Measurements from ENCODE around the gene DMP1. TPM values are rescaled to one million over a fixed set of nuclear protein-coding genes. Genes with fewer than 3 reads are reported as not detected.

DMP1 gene
- total RNA-seq (ENCODE audit: low replicate concordance) = 0.12 TPM in 1 of 2 replicates, not detected in the other
- long read RNA-seq = 0 reads

GRCh38 chr4:87649980-87650379 is at the start of gene DMP1:
Gene DMP1 (plus strand): TSS chr4:87650280. CDS start chr4:87656493, 6,213 bp downstream.
- TF ChIP-seq CTCF (conservative IDR thresholded peaks at IDR 0.05) = no peak
- no peak within 1 kb of the TSS for H3K4me3 Mint-ChIP-seq
- no peaks in the 10 kb centered on the region for H3K27me3 Mint-ChIP-seq
- H3K36me3 Mint-ChIP-seq = no peaks in the 10 kb centered on the region
- peaks cover 11% of the 10 kb centered on the region for H3K4me1 Mint-ChIP-seq (ENCODE audit: unreplicated experiment)
- DNase-seq (ENCODE audit: extremely low spot score, unreplicated experiment) = no peak
- no peak within 1 kb of the TSS for H3K27ac Mint-ChIP-seq
- H3K9me3 Mint-ChIP-seq = no peaks in the 10 kb centered on the region

- H3K4me1 Mint-ChIP-seq (ENCODE audit: unreplicated experiment) = no peaks in the 10 kb centered on the region
- H3K9me3 Mint-ChIP-seq = peaks cover 5% of the 10 kb centered on the region
- H3K27ac Mint-ChIP-seq = no peak overlapping the region
- H3K4me3 Mint-ChIP-seq = no peak overlapping the region
- no peak for TF ChIP-seq CTCF (conservative IDR thresholded peaks at IDR 0.05)
- H3K27me3 Mint-ChIP-seq = no peaks in the 10 kb centered on the region
- DNase-seq (ENCODE audit: extremely low spot score, unreplicated experiment) = no peak
- no peaks in the 10 kb centered on the region for H3K36me3 Mint-ChIP-seq
Observed at GRCh38 chr4:87601361-87601760, 48.7 kb upstream of the DMP1 start.

- Mint-ChIP-seq H3K4me3 (no peak within 1 kb of the TSS), H3K27me3 (no peaks in the 10 kb centered on the region), H3K27ac (no peak within 1 kb of the TSS), H3K4me1 (ENCODE audit: unreplicated experiment) (no peaks in the 10 kb centered on the region), H3K9me3 (no peaks in the 10 kb centered on the region), H3K36me3 (no peaks in the 10 kb centered on the region)
- TF ChIP-seq CTCF (conservative IDR thresholded peaks at IDR 0.05) = no peak
- DNase-seq (ENCODE audit: extremely low spot score, unreplicated experiment) = no peak
Observed at GRCh38 chr4:87608229-87608628, 41.9 kb upstream of the DMP1 start, which contains the start of gene DSPP. Gene DSPP (plus strand): TSS chr4:87608529. CDS start chr4:87610909, 2,380 bp downstream.

GRCh38 chr4:87614292-87614890 is 35.7 kb upstream of the DMP1 start:
- peaks cover 8% of the 10 kb centered on the region for H3K27me3 Mint-ChIP-seq
- no peak overlapping the region for H3K27ac Mint-ChIP-seq
- no peak for DNase-seq (ENCODE audit: extremely low spot score, unreplicated experiment)
- H3K4me1 Mint-ChIP-seq (ENCODE audit: unreplicated experiment) = no peaks in the 10 kb centered on the region
- no peaks in the 10 kb centered on the region for H3K9me3 Mint-ChIP-seq
- H3K4me3 Mint-ChIP-seq = no peak overlapping the region
- H3K36me3 Mint-ChIP-seq = no peaks in the 10 kb centered on the region
- no peak for TF ChIP-seq CTCF (conservative IDR thresholded peaks at IDR 0.05)

GRCh38 chr4:87616268-87616667 is 33.8 kb upstream of the DMP1 start:
- Mint-ChIP-seq H3K36me3 (no peaks in the 10 kb centered on the region), H3K4me3 (no peak overlapping the region), H3K9me3 (no peaks in the 10 kb centered on the region), H3K27ac (no peak overlapping the region), H3K4me1 (ENCODE audit: unreplicated experiment) (no peaks in the 10 kb centered on the region), H3K27me3 (peaks cover 15% of the 10 kb centered on the region)
- TF ChIP-seq CTCF (conservative IDR thresholded peaks at IDR 0.05) = no peak
- no peak for DNase-seq (ENCODE audit: extremely low spot score, unreplicated experiment)
